COLO829 (cell line): ENCODE data around the gene SLC26A9.

ENCODE experiments used
- DNase-seq: peaks from one replicate; pipeline ENCODE4 v3.0.0; 2012; ENCODE audit warnings: low spot score

The SLC26A9 gene

GRCh38 chr1:205972491-205973168 lies 29.4 kb upstream of the SLC26A9 start:
- DNase-seq: no peak

GRCh38 chr1:205972081-205972480 lies 28.8 kb upstream of the SLC26A9 start:
- no peak for DNase-seq

GRCh38 chr1:205971082-205971481 lies 27.8 kb upstream of the SLC26A9 start:
- DNase-seq: no peak

GRCh38 chr1:205970486-205970885 lies 27.2 kb upstream of the SLC26A9 start:
- DNase-seq: no peak

- no peak for DNase-seq
These were observed 26.0 kb upstream of the SLC26A9 start for GRCh38 chr1:205969229-205969628.

GRCh38 chr1:205967554-205968335 lies 24.5 kb upstream of the SLC26A9 start:
- no peak for DNase-seq

- DNase-seq: no peak
These were observed 22.0 kb upstream of the SLC26A9 start for GRCh38 chr1:205965036-205965884.

GRCh38 chr1:205963352-205964155 lies 20.3 kb upstream of the SLC26A9 start:
- no peak for DNase-seq

- no peak for DNase-seq
These were observed 19.6 kb upstream of the SLC26A9 start for GRCh38 chr1:205962821-205963221.

- no peak for DNase-seq
These were observed 18.9 kb upstream of the SLC26A9 start for GRCh38 chr1:205961991-205962820.

- DNase-seq: no peak
These were observed 18.1 kb upstream of the SLC26A9 start for GRCh38 chr1:205961405-205961804.

GRCh38 chr1:205959789-205960188 lies 16.5 kb upstream of the SLC26A9 start:
- no peak for DNase-seq

GRCh38 chr1:205955499-205955898 lies 12.2 kb upstream of the SLC26A9 start:
- DNase-seq: no peak

GRCh38 chr1:205954819-205955404 lies 11.7 kb upstream of the SLC26A9 start:
- no peak for DNase-seq

GRCh38 chr1:205951746-205952145 lies 8.5 kb upstream of the SLC26A9 start:
- no peak for DNase-seq

GRCh38 chr1:205950826-205951549 lies 7.7 kb upstream of the SLC26A9 start:
- no peak for DNase-seq

- no peak for DNase-seq
These were observed 7.0 kb upstream of the SLC26A9 start for GRCh38 chr1:205950280-205950679.

- DNase-seq: no peak
These were observed 6.5 kb upstream of the SLC26A9 start for GRCh38 chr1:205949753-205950152.

- no peak for DNase-seq
These were observed 5.6 kb upstream of the SLC26A9 start for GRCh38 chr1:205948886-205949285.

GRCh38 chr1:205948039-205948438 lies 4.8 kb upstream of the SLC26A9 start:
- no peak for DNase-seq
